CD4-positive, alpha-beta T cell treated with Interferon gamma for 1 hour (primary cell): ENCODE data around the gene IL21R.
"Not testable (repeated sequence)": the region's sequence is repeated elsewhere in the genome, so short reads cannot be mapped to it uniquely, and the experiment has no call there.

ENCODE experiments used
- DNase-seq: peaks from one replicate; pipeline ENCODE4 v3.0.0-alpha.2; 2020

Gene IL21R

GRCh38 chr16:27377666-27378485, 24.1 kb upstream of the IL21R start:
- no peak for DNase-seq

- no peak for DNase-seq
Observed at GRCh38 chr16:27378871-27379481, 23.0 kb upstream of the IL21R start.

DNA sequence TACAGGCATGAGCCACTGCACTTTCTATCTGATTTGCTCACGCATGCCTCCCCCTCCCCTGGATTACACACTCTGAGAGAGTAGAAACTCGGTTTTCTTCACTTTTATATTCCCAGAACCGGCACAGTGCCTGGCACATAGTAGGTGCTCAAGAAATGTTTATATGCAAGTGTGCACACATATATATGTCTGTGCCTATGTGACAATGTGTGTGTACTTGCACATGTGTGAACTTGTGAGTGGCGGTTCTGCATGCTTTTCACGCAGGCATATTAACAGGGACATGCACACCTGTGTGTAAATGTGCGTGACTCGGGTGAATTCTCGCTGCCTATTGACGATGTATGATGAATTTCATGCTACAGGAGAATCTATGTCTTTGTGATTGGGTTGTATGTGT, 22.1 kb upstream of the IL21R start:
- no peak for DNase-seq

DNA sequence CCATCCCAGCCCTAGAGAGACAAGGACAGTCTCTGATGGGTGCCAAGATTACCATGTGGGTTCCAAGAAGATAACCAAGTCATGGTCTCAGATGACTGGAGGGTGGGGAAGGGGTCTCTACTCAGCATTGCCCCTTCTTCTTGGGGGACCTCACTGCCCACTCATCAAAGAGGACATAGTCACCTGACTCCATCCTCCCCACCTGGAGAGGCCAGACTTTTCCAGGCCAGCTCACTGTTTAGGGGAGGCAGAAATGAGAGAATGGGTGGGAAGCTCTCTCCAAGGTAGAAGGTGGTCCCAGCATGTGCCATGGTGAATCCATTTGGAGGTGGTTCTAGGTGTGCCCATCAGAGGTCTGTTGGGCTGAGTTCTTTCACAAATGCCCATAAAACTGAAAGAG, 20.7 kb upstream of the IL21R start:
- DNase-seq = no peak

GRCh38 chr16:27381974-27382855, 19.8 kb upstream of the IL21R start:
- DNase-seq = no peak

- peak; percentile 63 for DNase-seq
Observed at GRCh38 chr16:27383556-27384243, 18.3 kb upstream of the IL21R start.

DNA sequence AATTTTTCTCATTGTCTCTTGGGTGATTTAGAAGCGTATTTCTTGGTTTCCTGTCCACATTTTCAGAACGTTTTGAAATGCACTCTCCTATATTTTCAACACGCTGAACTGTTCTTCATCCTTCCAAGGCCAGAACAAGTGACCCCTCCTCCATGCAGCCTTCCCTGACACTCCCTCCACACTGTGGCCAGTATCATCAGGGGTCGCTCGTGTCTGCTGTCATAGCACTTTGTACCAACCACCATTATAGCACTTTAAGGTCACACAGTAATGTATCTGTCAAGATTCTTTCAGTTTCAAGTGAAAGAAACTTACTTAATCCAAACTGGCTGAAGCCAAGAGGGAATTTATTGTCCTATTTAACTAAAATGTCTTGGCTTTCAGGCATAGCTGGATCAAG, 17.5 kb upstream of the IL21R start:
- no peak for DNase-seq

DNA sequence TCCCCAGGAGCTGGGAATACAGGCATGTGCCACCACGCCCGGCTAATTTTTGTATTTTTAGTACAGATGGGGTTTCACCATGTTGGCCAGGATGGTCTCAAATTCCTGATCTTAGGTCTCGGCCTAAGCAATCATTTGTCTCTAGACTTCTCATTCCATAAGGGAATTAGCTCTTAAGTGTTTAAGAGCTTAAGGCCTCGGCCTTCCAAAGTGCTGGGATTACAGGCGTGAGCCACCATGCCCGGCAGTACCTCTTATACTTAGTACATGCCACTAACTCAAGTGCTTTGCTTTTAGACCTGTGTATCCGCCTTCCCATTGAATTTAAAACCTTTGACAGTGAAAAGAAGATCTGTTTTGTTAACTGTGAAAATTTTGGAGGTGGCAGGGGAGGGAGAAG, 16.6 kb upstream of the IL21R start:
- no peak for DNase-seq

- DNase-seq = no peak
Observed at GRCh38 chr16:27386674-27387073, 15.3 kb upstream of the IL21R start.

DNA sequence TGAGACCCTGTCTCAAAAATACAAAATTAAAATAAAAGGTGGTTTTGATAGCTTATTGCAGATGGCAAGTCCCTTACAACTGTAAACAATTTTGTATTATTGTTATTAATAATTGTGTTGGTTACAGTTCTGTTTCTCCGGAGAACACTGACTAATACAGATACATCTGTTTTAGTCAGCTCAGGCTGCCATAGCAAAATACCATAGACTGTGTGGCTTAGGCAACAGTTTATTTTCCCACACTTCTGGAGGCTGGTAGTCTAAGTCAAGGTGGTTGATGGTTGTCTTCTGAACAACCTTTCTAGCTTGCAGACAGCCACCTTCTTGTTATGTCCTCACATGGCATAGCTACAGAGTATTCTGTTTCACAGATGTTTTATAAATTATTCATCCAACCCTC, 14.2 kb upstream of the IL21R start:
- DNase-seq = no peak

DNA sequence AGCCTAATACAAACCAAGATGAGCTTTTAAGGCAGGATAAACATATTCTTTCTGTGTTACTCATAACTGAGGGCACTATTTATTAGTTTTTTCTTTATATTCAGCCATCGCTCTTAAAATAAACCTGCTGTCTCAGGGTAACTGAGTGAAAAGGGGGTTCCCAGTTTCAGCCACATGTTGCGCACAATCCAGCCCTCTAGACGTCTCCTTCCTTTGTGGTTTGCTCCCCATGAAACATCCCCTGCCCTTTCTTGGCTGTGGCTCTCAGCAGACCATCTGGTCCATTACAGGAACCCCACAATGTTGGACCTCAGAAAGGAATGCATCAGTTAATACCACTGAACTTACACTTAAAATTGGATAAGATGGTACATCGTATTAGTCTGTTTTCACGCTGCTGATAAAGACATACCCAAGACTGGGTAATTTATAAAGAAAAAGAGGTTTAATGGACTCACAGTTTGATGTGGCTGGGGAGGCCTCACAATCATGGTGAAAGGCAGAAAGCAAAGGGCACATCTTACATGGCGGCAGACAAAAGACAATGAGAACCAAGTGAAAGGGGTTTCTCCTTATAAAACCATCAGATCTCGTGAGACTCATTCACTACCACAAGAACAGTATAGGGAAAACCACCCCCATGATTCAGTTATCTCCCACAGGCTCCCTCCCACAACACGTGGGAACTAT, 12.6 kb upstream of the IL21R start:
- no peak for DNase-seq

GRCh38 chr16:27390151-27390550, 11.8 kb upstream of the IL21R start:
- DNase-seq = no peak

GRCh38 chr16:27392671-27393070, 9.3 kb upstream of the IL21R start:
- DNase-seq = no peak

DNA sequence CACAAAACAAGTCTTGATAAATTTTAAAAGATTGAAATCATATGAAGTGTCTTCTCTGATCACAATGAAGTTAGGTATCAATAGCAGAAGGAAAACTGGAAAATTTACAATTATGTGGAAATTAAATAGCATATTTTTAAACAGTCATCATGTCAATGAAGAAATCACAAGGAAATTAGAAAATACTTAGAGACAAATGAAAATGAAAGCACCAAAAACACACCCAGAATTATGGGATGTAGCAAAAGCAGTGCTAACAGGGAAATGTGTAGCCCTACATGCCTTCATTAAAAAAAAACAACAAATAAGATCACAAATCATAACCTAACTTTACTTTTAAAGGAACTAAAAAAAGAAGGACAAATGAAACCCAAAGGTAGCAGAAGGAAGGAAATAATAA, 7.5 kb upstream of the IL21R start:
- no peak for DNase-seq

DNA sequence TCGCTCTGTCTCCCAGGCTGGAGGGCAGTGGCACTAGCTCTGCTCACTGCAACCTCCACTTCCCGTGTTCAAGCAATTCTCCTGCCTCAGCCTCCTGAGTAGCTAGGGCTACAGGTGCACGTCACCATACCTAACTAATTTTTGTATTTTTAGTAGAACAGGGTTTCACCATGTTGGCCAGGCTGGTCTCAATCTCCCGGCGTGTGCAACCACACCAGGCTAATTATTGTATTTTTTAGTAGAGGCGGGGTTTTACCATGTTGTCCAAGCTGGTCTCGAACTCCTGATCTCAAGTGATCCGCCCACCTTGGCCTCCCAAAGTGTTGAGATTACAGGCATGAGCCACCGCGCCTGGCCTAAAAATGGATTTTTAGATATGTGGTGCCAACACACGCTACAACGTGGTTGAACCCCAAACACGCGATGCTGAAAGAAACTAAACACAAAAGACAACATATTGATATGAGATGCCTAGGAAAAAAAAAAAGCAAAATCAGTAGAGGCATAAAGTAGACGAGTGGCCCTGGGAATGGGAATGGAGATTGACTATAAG, 3.6 kb upstream of the IL21R start:
- DNase-seq = not testable (repeated sequence)

- no peak for DNase-seq
Observed at GRCh38 chr16:27398894-27399853, 2.8 kb upstream of the IL21R start.

GRCh38 chr16:27399969-27400368, 2.0 kb upstream of the IL21R start:
- DNase-seq = no peak

GRCh38 chr16:27400751-27401620, 988 bp upstream of the IL21R start:
- no peak for DNase-seq

GRCh38 chr16:27402569-27402963, 592 bp downstream of the IL21R start:
- DNase-seq = no peak
